Mucosa of descending colon (tissue), 3 donors: Measurements from ENCODE around the gene TDRD9. TPM values are rescaled to one million over a fixed set of nuclear protein-coding genes. Genes with fewer than 3 reads are reported as not detected.

Experiments
- ATAC-seq: fragments of 200-7000 bp; cut with Tn5 transposase; one replicate; pipeline ENCODE4 v1.9.1; 2020; ENCODE audit warnings: mild to moderate bottlenecking, moderate library complexity
- DNase-seq, 3 donors: peaks; one replicate each; pipeline ENCODE4 v3.0.0-alpha.2; 2020
- H3K36me3 ChIP-seq: fragments of 200-600 bp; one replicate; pipeline ENCODE4 v1.8.0; 2021; ENCODE audit warnings: low read depth, mild to moderate bottlenecking
- H3K4me1 ChIP-seq: fragments of 200-600 bp; one replicate; pipeline ENCODE4 v1.8.0; 2021; ENCODE audit warnings: low read depth, mild to moderate bottlenecking
- H3K4me3 ChIP-seq: fragments of 200-600 bp; one replicate; pipeline ENCODE4 v1.8.0; 2021; ENCODE audit warnings: mild to moderate bottlenecking
- H3K9me3 ChIP-seq: fragments of 200-600 bp; one replicate; pipeline ENCODE4 v1.8.0; 2021; ENCODE audit warnings: mild to moderate bottlenecking
- CTCF ChIP-seq: fragments of 200-600 bp; IDR thresholded peaks from one replicate; pipeline ENCODE4 v1.8.0; 2022; ENCODE audit warnings: antibody characterized with exemption, mild to moderate bottlenecking
- intact Hi-C, 2 donors: fragments of 100-400 bp; cut with DNase I in 1 of 2; cut with micrococcal nuclease in 1 of 2; formaldehyde crosslinking; loops; one replicate each; pipeline versions ENCODE4 v1.11.0 to v1.11.1; 2022; cut with DNase I, micrococcal nuclease
- total RNA-seq, 3 donors: library from RNA; stranded (reverse); fragmentation: NEBNext Ultra II Directional in 2 of 3; extraction: Animal tissue kit (Norgen Biotek cat#: 25700) in 2 of 3; gene quantifications; one replicate each; pipeline versions ENCODE4 v1.2.1 to v1.2.4, GENCODE V29; 2021 to 2023
- donor health status: DM: no; HTN: no; CAD: no; lungs with moderate emphysema.
- donor health status: DM: no; HTN: no; CAD: no.
- donor health status: DM: no; HTN: yes; CAD: no.

The TDRD9 gene
- total RNA-seq, 3 donors from 2014 or later, result 0.39 to 0.98 (median 0.63) TPM

GRCh38 chr14:104069541-104069940 lies 141.3 kb downstream of the TDRD9 start:
- H3K9me3 ChIP-seq, result peaks cover 14% of the 10 kb centered on the region
- intact Hi-C loops, result no loop called here
- no peak overlapping the region for H3K4me3 ChIP-seq
- DNase-seq (no peak), ATAC-seq (no peak)
- H3K4me1 ChIP-seq, result no peaks in the 10 kb centered on the region
- no peaks in the 10 kb centered on the region for H3K36me3 ChIP-seq
- TF ChIP-seq CTCF, result no peak

GRCh38 chr14:104072586-104072985 lies 144.3 kb downstream of the TDRD9 start:
- no peak for TF ChIP-seq CTCF
- no peaks in the 10 kb centered on the region for H3K36me3 ChIP-seq
- intact Hi-C loops, result loop anchor here in 1 of 2 donors (10.0 kb wide), 1 partner anchor 502 kb away; the partner anchor contains the start of gene C14orf180

GRCh38 chr14:104073764-104074163 lies 145.5 kb downstream of the TDRD9 start:
- TF ChIP-seq CTCF, result no peak
- Histone ChIP-seq H3K36me3 (no peaks in the 10 kb centered on the region), H3K4me3 (no peak overlapping the region), H3K4me1 (peaks cover 4% of the 10 kb centered on the region), H3K9me3 (peaks cover 6% of the 10 kb centered on the region)
- intact Hi-C loops, result loop anchor here in 1 of 2 donors (10.0 kb wide), 1 partner anchor 501 kb away; the partner anchor contains the start of gene C14orf180
- no peak for DNase-seq
- no peak for ATAC-seq

More at GRCh38 chr14:104072586-104072985, 144.3 kb downstream of the TDRD9 start:
- ATAC-seq, result no peak
- Histone ChIP-seq H3K9me3 (peaks cover 6% of the 10 kb centered on the region), H3K4me1 (no peaks in the 10 kb centered on the region), H3K4me3 (no peak overlapping the region)
- DNase-seq, result no peak

- DNase-seq, result peak in 1 of 3 donors; percentile 10
- TF ChIP-seq CTCF, result no peak
- Histone ChIP-seq H3K4me1 (peaks cover 11% of the 10 kb centered on the region), H3K36me3 (no peaks in the 10 kb centered on the region), H3K9me3 (peaks cover 6% of the 10 kb centered on the region), H3K4me3 (no peak overlapping the region)
- no peak for ATAC-seq
- intact Hi-C loops, result loop anchor here in 1 of 2 donors (5.0 to 10.0 kb wide), 2 partner anchors 57 to 499 kb away; partner anchors contain the start of gene C14orf180
Observed at GRCh38 chr14:104075530-104076151, 147.4 kb downstream of the TDRD9 start.

- no peak overlapping the region for H3K4me3 ChIP-seq
- TF ChIP-seq CTCF, result no peak
- no peaks in the 10 kb centered on the region for H3K36me3 ChIP-seq
- H3K9me3 ChIP-seq, result peaks cover 6% of the 10 kb centered on the region
- H3K4me1 ChIP-seq, result peaks cover 18% of the 10 kb centered on the region
- no peak for ATAC-seq
- DNase-seq, result no peak
- intact Hi-C loops, result loop anchor here in 1 of 2 donors (5.0 to 10.0 kb wide), 2 partner anchors 56 to 498 kb away; partner anchors contain the start of gene C14orf180
Observed at GRCh38 chr14:104076743-104077142, 148.5 kb downstream of the TDRD9 start.
